A549 treated with ZK216348 at 1 μM for 4 hours (cell line): ENCODE results near the gene APRT. TPM values are rescaled to one million over a fixed set of nuclear protein-coding genes. Genes with fewer than 3 reads are reported as not detected.

Source experiments
- total RNA-seq: library from RNA; stranded (reverse); fragments of 200-300 nt; extraction: Qiagen RNA extraction; gene quantifications from 5 replicates; pipeline ENCODE4 v1.2.3, GENCODE V29; 2022; ENCODE audit warnings: low read depth

Gene APRT, protein sequence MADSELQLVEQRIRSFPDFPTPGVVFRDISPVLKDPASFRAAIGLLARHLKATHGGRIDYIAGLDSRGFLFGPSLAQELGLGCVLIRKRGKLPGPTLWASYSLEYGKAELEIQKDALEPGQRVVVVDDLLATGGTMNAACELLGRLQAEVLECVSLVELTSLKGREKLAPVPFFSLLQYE
- total RNA-seq = 263 to 424 TPM (median 397 TPM) in 5 replicates

DNA sequence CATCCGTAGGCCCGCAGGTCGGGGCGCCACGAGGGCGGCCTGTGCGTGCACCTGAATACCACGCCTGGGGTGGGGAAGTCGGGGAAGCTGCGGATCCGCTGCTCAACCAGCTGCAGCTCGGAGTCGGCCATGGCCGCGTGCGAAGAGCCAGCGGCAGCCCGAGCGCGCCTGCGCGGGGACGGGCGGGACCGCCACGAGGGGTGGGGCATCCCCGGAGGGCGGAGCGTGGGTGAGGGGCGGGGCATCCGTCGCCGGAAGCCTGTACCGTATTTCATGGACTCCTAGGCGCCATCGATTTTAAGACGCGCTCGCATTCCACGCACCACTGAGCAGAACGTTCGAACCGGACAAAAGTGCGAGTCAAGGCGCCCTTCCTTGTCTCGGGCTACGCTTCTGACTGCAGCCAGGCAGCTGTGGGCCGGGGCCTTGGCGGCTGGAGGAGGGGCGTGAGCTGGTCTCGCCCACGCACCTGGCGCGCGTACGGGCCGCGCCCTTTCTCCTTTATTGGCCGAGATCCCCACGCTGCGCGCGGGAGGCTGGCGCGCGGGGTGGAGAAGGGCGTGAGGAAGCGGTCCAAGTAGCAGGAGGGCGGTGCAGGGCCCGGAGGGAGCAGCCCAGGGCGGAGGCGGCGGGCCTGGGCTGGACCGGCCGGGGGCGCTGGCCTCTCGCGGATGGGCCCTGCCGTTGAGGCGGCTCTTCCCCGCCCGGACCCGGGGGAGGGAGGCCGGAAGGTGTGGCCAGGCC, at the start of gene APRT:
TSS of gene APRT (minus strand) at position 160 of the 744 bp plus-strand sequence. CDS start at position 131, 29 bp downstream.

DNA sequence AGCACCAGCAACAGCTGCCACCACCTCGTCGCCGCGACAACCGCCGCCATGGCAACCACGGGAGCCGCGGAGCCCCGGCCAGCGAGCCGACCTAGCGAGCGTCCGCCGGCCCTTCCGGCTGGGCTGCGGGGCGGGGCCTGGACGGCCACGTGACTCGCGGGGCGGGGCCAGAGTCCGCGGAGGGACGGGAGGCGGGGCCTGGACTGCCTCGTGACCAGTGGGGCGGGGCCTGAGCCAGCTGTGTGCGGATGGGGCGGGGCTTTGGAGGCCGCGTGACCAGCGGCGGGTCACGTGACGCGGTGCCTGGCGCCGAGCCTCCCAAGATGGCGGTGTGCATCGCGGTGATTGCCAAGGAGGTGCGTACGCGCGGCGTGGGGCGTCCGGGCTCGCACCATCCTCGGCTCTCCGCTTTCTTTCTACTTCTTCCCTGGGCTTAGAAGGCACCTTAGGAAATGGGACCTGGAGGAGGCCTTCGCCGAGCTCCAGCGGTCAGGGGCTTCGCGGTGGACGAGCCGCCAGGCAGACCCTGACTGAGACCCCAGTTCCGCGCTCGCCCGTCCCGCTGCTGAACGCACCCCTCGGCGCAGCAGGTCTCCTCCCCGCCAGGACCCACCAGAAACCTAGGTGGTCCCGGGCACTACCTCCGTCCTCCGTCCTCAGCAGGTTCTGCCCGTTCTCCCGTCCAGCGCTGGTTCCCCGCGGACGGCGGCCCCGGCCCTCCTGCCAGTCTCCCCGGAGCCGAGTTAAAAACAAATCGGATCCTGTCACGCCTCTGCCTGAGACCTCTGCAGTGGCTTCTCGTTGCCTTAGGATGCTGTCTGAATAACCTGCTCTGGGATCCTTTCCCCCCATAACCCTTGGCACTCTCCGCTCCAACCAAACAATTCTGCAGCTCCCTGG, 45.4 kb upstream of the APRT start, which contains the start of the genes GALNS and TRAPPC2L:
TSS of gene GALNS (minus strand) at position 120 of the 900 bp plus-strand sequence. CDS start at position 50, 70 bp downstream.
TSS of gene TRAPPC2L (plus strand) at position 300 of the 900 bp plus-strand sequence. CDS start at position 324, 24 bp downstream.

DNA sequence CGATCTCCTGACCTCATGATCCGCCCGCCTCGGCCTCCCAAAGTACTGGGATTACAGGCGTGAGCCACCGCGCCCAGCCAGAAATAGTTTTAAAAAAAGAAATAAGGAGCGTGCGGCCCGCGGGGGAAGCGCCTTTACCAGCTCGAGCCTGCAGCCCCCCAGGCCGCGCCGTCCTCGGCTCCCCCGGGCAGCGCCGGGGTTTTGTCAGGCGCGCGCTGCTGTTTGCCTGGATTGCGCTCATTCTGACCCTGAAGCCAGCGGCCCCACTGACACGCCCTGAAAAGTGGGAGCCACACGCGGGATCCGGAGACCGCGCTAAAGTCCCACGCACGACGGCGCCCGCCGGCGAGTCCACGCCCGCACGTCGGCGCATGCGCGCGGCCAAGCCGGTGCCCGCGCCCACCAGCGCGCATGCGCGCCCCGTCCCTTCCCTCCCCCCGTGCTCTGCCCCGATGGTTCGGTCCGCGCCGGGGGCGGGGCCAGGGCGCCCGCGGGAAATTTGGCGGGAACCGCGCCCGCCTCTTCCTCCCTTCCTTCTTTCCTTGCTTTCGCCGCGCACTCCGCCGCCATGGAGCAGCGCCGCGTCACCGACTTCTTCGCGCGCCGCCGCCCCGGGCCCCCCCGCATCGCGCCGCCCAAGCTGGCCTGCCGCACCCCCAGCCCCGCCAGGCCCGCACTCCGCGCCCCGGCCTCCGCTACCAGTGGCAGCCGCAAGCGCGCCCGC, 8.3 kb downstream of the APRT start, which contains the start of gene CDT1:
TSS of gene CDT1 (plus strand) at position 526 of the 724 bp plus-strand sequence. CDS start at position 569, 43 bp downstream.

DNA sequence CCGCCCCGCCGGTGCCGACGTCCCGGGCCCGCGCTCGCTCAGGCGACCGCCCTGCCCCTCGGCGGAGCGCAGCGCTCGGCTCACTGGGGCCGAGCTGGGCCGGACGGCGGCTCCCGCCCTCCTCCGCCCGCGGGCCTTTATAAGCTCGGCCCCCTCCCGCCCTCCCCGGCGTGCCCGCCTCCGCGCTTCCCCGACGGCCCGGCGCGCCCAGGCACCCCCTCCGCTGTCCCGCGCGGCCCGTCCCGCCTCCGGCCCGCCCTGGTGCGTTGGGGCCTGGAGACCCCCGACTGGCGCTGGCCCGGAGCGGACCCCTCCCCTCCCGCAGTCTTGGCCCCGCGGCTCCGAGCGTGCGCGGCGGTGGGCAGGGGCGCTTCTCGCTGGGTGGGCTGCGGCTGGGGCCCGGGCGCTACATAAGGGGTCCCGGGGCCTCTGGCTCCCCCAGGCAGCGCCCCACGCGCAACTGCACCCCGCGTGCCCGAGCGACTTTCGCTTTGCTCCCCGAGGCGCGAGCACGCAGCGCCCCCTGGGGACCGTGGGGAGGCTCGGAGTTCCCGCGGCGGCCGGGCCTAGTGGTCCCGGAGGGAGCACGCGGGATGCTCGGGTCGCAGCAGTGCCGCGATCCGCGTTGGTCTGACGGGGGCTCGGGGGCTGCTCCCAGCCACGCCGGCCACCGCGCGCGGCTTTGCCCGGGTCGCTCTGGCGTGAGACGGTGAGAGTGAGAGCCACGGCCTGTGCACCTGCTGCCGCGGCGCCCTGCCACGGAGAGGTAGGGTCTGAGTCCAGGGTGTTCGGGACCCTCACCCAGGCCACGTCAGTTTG, 26.4 kb downstream of the APRT start, which contains the start of gene PIEZO1:
TSS of gene PIEZO1 (minus strand) at position 115 of the 819 bp plus-strand sequence. CDS start 256 bp downstream, outside the sequence.

Other genes with a start within 250 kb of the APRT start
- gene ZC3H18, start 241.5 kb downstream of the APRT start, total RNA-seq = 41.1 to 61.6 TPM (median 53.2 TPM) in 5 replicates
- not detected in 5 replicates for gene IL17C, start 173.4 kb downstream of the APRT start, total RNA-seq
- 157 to 314 TPM (median 306 TPM) in 5 replicates for gene CYBA, start 160.9 kb downstream of the APRT start, total RNA-seq
- gene MVD, start 148.8 kb downstream of the APRT start, total RNA-seq = 16.3 to 26.2 TPM (median 22.6 TPM) in 5 replicates
- 0.14 to 0.15 TPM in 2 of 5 replicates, not detected in the others for gene SNAI3, start 125.4 kb downstream of the APRT start, total RNA-seq
- gene RNF166, start 105.5 kb downstream of the APRT start, total RNA-seq = 8.7 to 18.9 TPM (median 17.2 TPM) in 5 replicates
- 18.2 to 34.2 TPM (median 33.0 TPM) in 5 replicates for gene CTU2, start 105.4 kb downstream of the APRT start, total RNA-seq
- gene PIEZO1, start 26.7 kb downstream of the APRT start, total RNA-seq = 76.0 to 155 TPM (median 134 TPM) in 5 replicates
- 16.4 to 34.7 TPM (median 30.6 TPM) in 5 replicates for gene CDT1, start 8.1 kb downstream of the APRT start, total RNA-seq
- gene GALNS, start 45.0 kb upstream of the APRT start, total RNA-seq = 32.1 to 50.6 TPM (median 46.1 TPM) in 5 replicates
- gene TRAPPC2L, start 45.2 kb upstream of the APRT start, total RNA-seq = 92.5 to 149 TPM (median 118 TPM) in 5 replicates
- gene PABPN1L, start 54.7 kb upstream of the APRT start, total RNA-seq = not detected in 5 replicates
- gene CBFA2T3, start 165.3 kb upstream of the APRT start, total RNA-seq = 0.18 to 0.75 TPM (median 0.47 TPM) in 5 replicates